Right renal pelvis (tissue), 4 donors: ENCODE results near the gene CBY1. TPM values are rescaled to one million over a fixed set of nuclear protein-coding genes. Genes with fewer than 3 reads are reported as not detected.

Experiments used
- DNase-seq, 4 donors: peaks; one replicate each; pipeline ENCODE4 v3.0.0-alpha.2; 2013; ENCODE audit warnings: low read depth in 4 of 4, low spot score in 3 of 4, missing footprints in 1 of 4
- polyA plus RNA-seq, 4 donors: library from polyadenylated mRNA; unstranded; fragments of 120-200 nt; gene quantifications; one replicate each; pipeline ENCODE4 v1.2.1, GENCODE V29; 2013; ENCODE audit not compliant: insufficient read length in 4 of 4

The CBY1 gene
- polyA plus RNA-seq, 4 donors, result 57.3 to 61.9 (median 61.2) TPM

GRCh38 chr22:38700270-38700788 lies 43.9 kb downstream of the CBY1 start:
- peak in 1 of 4 donors; percentile 38 for DNase-seq

- DNase-seq, result peak; percentile 84 to 92 (median 88)
Observed at GRCh38 chr22:38700789-38701628, 44.6 kb downstream of the CBY1 start, which contains the start of gene JOSD1. JOSD1 (minus strand) TSS chr22:38700943; CDS start chr22:38699987, 956 bp downstream.

- DNase-seq, result no peak
Observed at GRCh38 chr22:38704654-38705234, 48.3 kb downstream of the CBY1 start.

- DNase-seq, result peak; percentile 99 to 100 (median 100)
Observed at GRCh38 chr22:38705235-38706100, 49.0 kb downstream of the CBY1 start, which contains the start of gene GTPBP1. GTPBP1 (plus strand) TSS chr22:38705944; CDS start chr22:38705956, 12 bp downstream.

- DNase-seq, result no peak
Observed at GRCh38 chr22:38706101-38706900, 49.9 kb downstream of the CBY1 start.

- DNase-seq, result no peak
Observed at GRCh38 chr22:38706901-38707195, 50.4 kb downstream of the CBY1 start.

- DNase-seq, result no peak
Observed at GRCh38 chr22:38707346-38707745, 50.9 kb downstream of the CBY1 start.

GRCh38 chr22:38707984-38708383 lies 51.5 kb downstream of the CBY1 start:
- no peak for DNase-seq

GRCh38 chr22:38709306-38709705 lies 52.9 kb downstream of the CBY1 start:
- no peak for DNase-seq

DNA sequence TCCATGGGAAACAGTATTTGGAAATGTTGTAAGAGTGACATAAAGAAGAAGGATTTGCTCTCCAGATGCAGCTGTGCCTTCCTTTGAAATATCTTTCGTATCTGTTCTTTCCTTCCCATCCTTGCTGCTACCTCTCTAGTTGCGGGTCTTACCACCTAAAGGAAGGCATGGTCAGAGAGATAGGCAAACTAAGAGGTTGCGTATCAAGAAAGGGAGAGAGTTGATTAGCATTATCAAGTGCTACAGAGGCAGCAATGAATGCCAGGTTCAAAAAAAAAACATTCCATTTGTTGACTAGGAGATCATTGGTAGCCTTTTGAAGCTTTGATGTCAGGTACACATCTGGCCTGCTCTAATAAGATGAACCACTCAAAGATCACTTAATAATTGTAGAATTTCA lies 53.9 kb downstream of the CBY1 start:
- no peak for DNase-seq

DNA sequence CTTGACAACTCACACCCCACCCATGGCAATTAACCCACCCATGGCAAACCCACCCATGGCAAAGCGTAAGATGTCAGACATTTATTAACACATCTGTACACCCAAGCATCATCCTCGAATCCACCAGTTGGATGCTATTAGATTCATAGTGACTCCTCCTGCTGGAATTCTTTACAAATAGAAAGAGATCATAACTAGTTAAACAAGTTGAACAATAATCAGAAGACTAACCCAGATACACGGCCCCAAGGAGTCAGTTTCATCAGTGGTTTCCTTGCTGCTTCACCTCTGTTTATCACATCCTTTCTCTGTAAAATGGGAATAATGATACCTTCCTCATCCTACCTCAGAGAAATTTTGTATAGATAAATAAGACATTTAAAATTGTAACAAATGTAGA lies 54.4 kb downstream of the CBY1 start:
- no peak for DNase-seq

- no peak for DNase-seq
Observed at GRCh38 chr22:38712486-38713207, 56.2 kb downstream of the CBY1 start.

DNA sequence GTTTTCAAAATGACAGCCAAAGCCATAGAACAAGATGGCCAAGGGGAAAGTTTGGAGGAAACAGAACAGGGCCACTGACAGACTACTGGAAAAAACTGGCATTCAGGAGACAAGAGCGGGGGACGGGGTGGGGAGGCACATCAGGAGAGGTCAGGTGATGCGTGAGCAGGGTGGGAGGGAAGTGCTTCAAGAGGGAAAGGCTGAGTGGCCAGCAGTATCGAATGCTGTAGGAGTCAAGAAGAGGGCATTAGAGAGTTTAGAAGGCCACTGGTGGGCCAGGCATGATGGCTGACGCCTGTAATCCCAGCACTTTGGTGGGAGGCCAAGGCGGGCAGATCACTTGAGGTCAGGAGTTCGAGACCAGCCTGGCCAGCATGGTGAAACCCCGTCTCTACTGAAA lies 57.5 kb downstream of the CBY1 start:
- DNase-seq, result no peak

GRCh38 chr22:38715176-38715764 lies 58.8 kb downstream of the CBY1 start:
- DNase-seq, result no peak

GRCh38 chr22:38715852-38716251 lies 59.4 kb downstream of the CBY1 start:
- DNase-seq, result no peak

DNA sequence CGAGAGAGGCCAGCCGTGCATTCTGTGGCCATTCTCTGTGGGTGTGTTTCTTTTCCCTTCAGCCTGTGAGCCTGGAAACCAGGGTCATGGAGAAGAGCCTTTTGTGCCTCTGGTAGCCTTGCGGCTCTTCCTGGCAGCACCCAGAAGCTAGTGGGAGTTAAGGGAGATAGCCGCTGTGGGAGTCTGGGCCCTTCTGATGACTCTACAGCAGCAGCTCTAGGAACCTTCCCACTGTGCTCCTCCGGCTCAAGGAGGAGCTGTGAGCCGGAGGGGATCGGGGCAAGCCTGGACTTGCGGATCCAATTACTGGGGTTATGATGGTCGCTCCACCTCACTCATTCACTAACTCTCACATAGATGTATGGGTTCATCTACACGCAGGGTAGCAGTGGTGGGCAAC lies 59.8 kb downstream of the CBY1 start:
- DNase-seq, result no peak

DNA sequence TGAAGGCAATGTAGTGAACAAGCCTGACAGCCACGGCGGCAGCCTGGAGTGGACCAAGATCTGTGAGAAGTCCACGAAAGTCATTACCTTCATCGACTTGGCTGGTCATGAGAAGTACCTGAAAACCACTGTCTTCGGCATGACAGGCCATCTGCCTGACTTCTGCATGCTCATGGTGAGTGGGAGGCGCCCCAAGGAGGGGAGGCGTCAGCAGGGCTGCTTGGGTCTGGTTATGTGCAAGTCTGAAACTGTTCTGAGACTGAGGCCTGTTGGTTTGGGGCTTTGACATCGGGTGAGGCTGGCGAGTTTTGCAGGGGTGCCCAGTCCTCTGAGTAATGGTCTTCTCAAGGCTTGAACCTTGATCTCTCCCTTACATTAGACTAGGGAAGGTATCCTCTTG lies 60.4 kb downstream of the CBY1 start:
- DNase-seq, result no peak

- DNase-seq, result no peak
Observed at GRCh38 chr22:38717244-38717643, 60.8 kb downstream of the CBY1 start.

DNA sequence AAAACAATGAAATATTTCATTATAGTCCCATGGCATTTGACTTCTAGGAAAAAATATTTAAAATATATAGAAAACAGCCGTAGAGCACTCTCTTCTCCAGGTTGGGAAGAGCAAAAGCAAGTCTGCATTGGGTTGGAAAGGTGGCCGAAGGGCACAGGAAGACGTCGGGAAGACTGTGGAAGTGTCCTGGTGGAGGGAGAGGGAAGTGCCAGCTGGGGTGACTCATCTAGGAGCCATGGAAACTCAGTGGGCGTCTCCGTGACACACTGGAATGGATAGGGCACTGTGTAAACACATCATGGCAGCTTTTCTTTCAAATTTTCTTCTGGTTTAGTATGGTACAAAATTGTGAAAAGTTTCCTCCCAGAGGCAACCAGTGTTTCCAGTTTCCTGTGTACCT lies 62.0 kb downstream of the CBY1 start:
- DNase-seq, result no peak
